SK-N-SH treated with all-trans-retinoic acid at 6 μM for 48 hours (cell line): ENCODE measurements around the gene ZNF69.

Source experiments
- CREB5 ChIP-seq: fragments of 250-450 bp; sonication (Bioruptor Pico); IDR thresholded peaks from 2 replicates; pipeline ENCODE4 v1.5.1; 2020; ENCODE audit warnings: low read depth, mild to moderate bottlenecking, moderate library complexity
- PPARA ChIP-seq: fragments of 250-450 bp; sonication (Bioruptor Pico); IDR thresholded peaks from 2 replicates; pipeline ENCODE4 v1.5.0; 2020; ENCODE audit warnings: mild to moderate bottlenecking, borderline replicate concordance
- RARB ChIP-seq: fragments of 250-450 bp; sonication (Bioruptor Pico); IDR thresholded peaks from 2 replicates; pipeline ENCODE4 v1.8.0; 2021; ENCODE audit warnings: mild to moderate bottlenecking, moderate library complexity
- SNAI2 ChIP-seq: fragments of 250-450 bp; sonication (Bioruptor Pico); IDR thresholded peaks from 2 replicates; pipeline ENCODE4 v1.5.0; 2020; ENCODE audit warnings: mild to moderate bottlenecking, moderate library complexity
- ZC3H10 ChIP-seq: fragments of 250-450 bp; sonication (Bioruptor Pico); IDR thresholded peaks from 2 replicates; pipeline ENCODE4 v1.5.1; 2021; ENCODE audit warnings: mild to moderate bottlenecking, moderate library complexity
- ZNF565 ChIP-seq: fragments of 450-650 bp; formaldehyde crosslinking; conservative IDR thresholded peaks from 2 replicates; pipeline ENCODE4 v1.5.0; 2020; ENCODE audit warnings: low read depth, mild to moderate bottlenecking, moderate library complexity

- TF ChIP-seq ZC3H10 (no peak), CREB5 (CRISPR knock-in tag) (no peak), RARB (CRISPR knock-in tag) (no peak), PPARA (no peak), ZNF565 (CRISPR knock-in tag) (no peak), SNAI2 (CRISPR knock-in tag) (no peak)
Measured at GRCh38 chr19:11950312-11950711, 62.7 kb downstream of the ZNF69 start.
